ENCODE measurements around the gene ZMYND8.

- no peak for TF ChIP-seq EZH2 (IDR thresholded peaks at IDR 0.05; ENCODE audit: borderline replicate concordance, low read length)
- TF ChIP-seq CTCF (IDR thresholded peaks at IDR 0.05; ENCODE audit: low read length): no peak
These were observed 2.4 kb upstream of the ZMYND8 start for GRCh38 chr20:47358672-47359529.

All from OCI-LY1 (cell line).